Thyroid gland (tissue), 4 donors: Measurements from ENCODE around the gene ST3GAL3. TPM values are rescaled to one million over a fixed set of nuclear protein-coding genes. Genes with fewer than 3 reads are reported as not detected.
A peak's percentile ranks its signal among the peaks of the same experiment; 100 is the strongest.

Source experiments
- DNase-seq, 2 donors: peaks; one replicate each; pipeline ENCODE4 v3.0.0-alpha.2; 2019
- H3K27ac ChIP-seq, 3 donors: fragments of 200-600 bp; sonication (generic); 1 replicate in 2 of 3; 2 replicates in 1 of 3; pipeline ENCODE4 v1.5.1; 2016 to 2019; ENCODE audit warnings: mild to moderate bottlenecking in 1 of 3, moderate library complexity in 1 of 3
- H3K27me3 ChIP-seq: fragments of 200-600 bp; sonication (generic); one replicate; pipeline ENCODE4 v1.5.1; 2019
- H3K36me3 ChIP-seq, 2 donors: fragments of 200-600 bp; sonication (generic); one replicate each; pipeline ENCODE4 v1.5.1; 2016 to 2019
- H3K4me1 ChIP-seq, 2 donors: fragments of 200-600 bp; sonication (generic); one replicate each; pipeline ENCODE4 v1.5.1; 2017 to 2019
- H3K4me3 ChIP-seq, 3 donors: fragments of 200-600 bp; sonication (generic); replicated peaks in 1 of 3; 1 replicate in 2 of 3; 2 replicates in 1 of 3; pipeline ENCODE4 v1.5.1; 2016; ENCODE audit warnings: mild to moderate bottlenecking in 1 of 3
- H3K9me3 ChIP-seq: fragments of 200-600 bp; sonication (generic); one replicate; pipeline ENCODE4 v1.5.1; 2017
- CTCF ChIP-seq, 6 experiments: fragments of 200-600 bp in 3 of 6; fragments of 450-650 bp in 3 of 6; sonication (generic) in 3 of 6; IDR thresholded peaks; one replicate each; pipeline ENCODE4 v1.5.1; 2016 to 2019; ENCODE audit warnings: antibody characterized with exemption in 6 of 6, mild to moderate bottlenecking in 2 of 6, inconsistent platforms in 1 of 6, moderate library complexity in 1 of 6
- POLR2A ChIP-seq, 2 donors: fragments of 450-650 bp; IDR thresholded peaks; one replicate each; pipeline ENCODE4 v1.6.1; 2017; ENCODE audit warnings: antibody characterized with exemption in 2 of 2, mild to moderate bottlenecking in 2 of 2, moderate library complexity in 1 of 2
- whole genome bisulfite sequencing, 2 donors: methylation state at CpG; one replicate each; pipeline ENCODE4 v1.1.5; 2017; 5-methylcytosine and 5-hydroxymethylcytosine counted together
- intact Hi-C: fragments of 100-400 bp; cut with DNase I; formaldehyde crosslinking; loops from one replicate; pipeline ENCODE4 v1.15.1; 2023
- total RNA-seq, 4 donors: library from RNA; depleted of rRNA; stranded (reverse); fragments of >200 nt; gene quantifications; one replicate each; pipeline ENCODE4 v1.2.3, GENCODE V29; 2016

ST3GAL3 gene
- total RNA-seq, 4 donors from 2014 or later = 12.1 to 17.7 (median 14.3) TPM

DNA sequence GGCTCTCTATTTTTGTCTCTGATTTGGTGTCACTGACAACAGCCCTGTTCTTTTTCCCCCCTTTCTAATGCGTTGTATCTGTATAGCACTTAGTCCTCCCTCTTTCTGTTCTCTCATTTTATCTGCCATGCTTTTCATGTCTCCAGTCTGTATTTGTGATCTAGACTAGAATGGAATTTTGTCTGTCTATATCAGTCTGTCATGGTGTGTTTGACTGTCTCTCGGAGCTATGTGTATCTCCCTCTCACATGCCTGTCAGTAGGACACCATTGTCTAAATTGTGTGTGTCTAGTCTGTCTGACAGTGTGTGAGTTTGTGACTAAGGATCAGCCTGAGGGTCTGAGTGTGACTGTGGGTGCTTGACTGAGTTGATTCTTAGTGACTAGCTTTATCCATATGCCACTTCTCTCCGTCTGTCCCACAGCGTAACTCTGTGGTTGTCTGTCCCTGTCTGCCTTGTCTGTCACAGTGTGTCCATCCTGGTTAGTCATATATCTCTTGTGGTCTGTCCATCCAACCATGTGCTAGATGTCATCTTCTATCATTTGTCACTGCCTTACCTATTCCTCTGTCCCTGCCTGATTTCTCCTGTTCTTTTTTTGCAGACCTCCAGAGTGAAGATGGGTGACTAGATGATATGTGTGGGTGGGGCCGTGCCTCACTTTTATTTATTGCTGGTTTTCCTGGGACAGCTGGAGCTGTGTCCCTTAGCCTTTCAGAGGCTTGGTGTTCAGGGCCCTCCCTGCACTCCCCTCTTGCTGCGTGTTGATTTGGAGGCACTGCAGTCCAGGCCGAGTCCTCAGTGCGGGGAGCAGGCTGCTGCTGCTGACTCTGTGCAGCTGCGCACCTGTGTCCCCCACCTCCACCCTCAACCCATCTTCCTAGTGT lies 270.3 kb downstream of the ST3GAL3 start:
- H3K27ac ChIP-seq = no peak overlapping the region
- WGBS, 2 donors = 89 to 96% methylated on average over 9 of the region's 9 CpGs
- no peak for TF ChIP-seq POLR2A (IDR thresholded peaks at IDR 0.05)
- no peak for TF ChIP-seq CTCF (IDR thresholded peaks at IDR 0.05)
- H3K4me1 ChIP-seq = peaks cover 33 to 46% of the 10 kb centered on the region in 2 donors
- no peak overlapping the region for H3K4me3 ChIP-seq
- H3K27me3 ChIP-seq = no peaks in the 10 kb centered on the region
- intact Hi-C loops = no loop called here
- H3K36me3 ChIP-seq = peaks cover 9 to 14% of the 10 kb centered on the region in 2 donors
- DNase-seq = no peak
- H3K9me3 ChIP-seq = no peaks in the 10 kb centered on the region

- DNase-seq = no peak
- intact Hi-C loops = no loop called here
- Histone ChIP-seq H3K36me3 (peaks cover 9 to 14% of the 10 kb centered on the region in 2 donors), H3K27me3 (no peaks in the 10 kb centered on the region), H3K4me3 (no peak overlapping the region), H3K9me3 (no peaks in the 10 kb centered on the region), H3K4me1 (peaks cover 33 to 46% of the 10 kb centered on the region in 2 donors), H3K27ac (no peak overlapping the region)
- 66 to 76% methylated on average over 5 of the region's 5 CpGs for WGBS, 2 donors
- TF ChIP-seq POLR2A (IDR thresholded peaks at IDR 0.05) (no peak), CTCF (IDR thresholded peaks at IDR 0.05) (no peak)
Observed at GRCh38 chr1:43978264-43978550, 270.9 kb downstream of the ST3GAL3 start.

GRCh38 chr1:43978551-43979260 lies 271.4 kb downstream of the ST3GAL3 start, which contains the start of gene B4GALT2:
Gene B4GALT2 (plus strand): TSS chr1:43979210. CDS start chr1:43981161, 1,951 bp downstream.
- TF ChIP-seq POLR2A (IDR thresholded peaks at IDR 0.05) (no peak), CTCF (IDR thresholded peaks at IDR 0.05) (no peak)
- WGBS, 2 donors = 23% methylated on average over 14 to 17 of the region's 54 CpGs
- H3K9me3 ChIP-seq = no peaks in the 10 kb centered on the region
- H3K27me3 ChIP-seq = no peaks in the 10 kb centered on the region
- H3K36me3 ChIP-seq = peaks cover 9 to 14% of the 10 kb centered on the region in 2 donors
- H3K27ac ChIP-seq = no peak within 1 kb of the TSS
- intact Hi-C loops = no loop called here
- H3K4me3 ChIP-seq = peak within 1 kb of the TSS in 2 of 3 donors; percentile 30 to 52
- peaks cover 33 to 46% of the 10 kb centered on the region in 2 donors for H3K4me1 ChIP-seq
- peak; percentile 36 to 38 for DNase-seq

- no peak overlapping the region for H3K27ac ChIP-seq
- TF ChIP-seq POLR2A (IDR thresholded peaks at IDR 0.05) (no peak), CTCF (IDR thresholded peaks at IDR 0.05) (no peak)
- no peaks in the 10 kb centered on the region for H3K27me3 ChIP-seq
- peak overlapping the region in 2 of 3 donors; percentile 30 to 52 for H3K4me3 ChIP-seq
- DNase-seq = no peak
- no CpG with 5 or more reads among the region's 45 CpGs for WGBS, 2 donors
- peaks cover 29 to 42% of the 10 kb centered on the region in 2 donors for H3K4me1 ChIP-seq
- H3K9me3 ChIP-seq = no peaks in the 10 kb centered on the region
- intact Hi-C loops = no loop called here
- H3K36me3 ChIP-seq = peaks cover 9 to 14% of the 10 kb centered on the region in 2 donors
Observed at GRCh38 chr1:43979261-43979527, 271.9 kb downstream of the ST3GAL3 start.
